HepG2 (cell line): Measurements from ENCODE around the gene PCSK6. TPM values are rescaled to one million over a fixed set of nuclear protein-coding genes. Genes with fewer than 3 reads are reported as not detected.
A peak's percentile ranks its signal among the peaks of the same experiment; 100 is the strongest.

Experiments used
- ATAC-seq: fragments of 200-7000 bp; cut with Tn5 transposase; 3 replicates; pipeline ENCODE4 v1.9.1; 2020; ENCODE audit warnings: mild to moderate bottlenecking, moderate library complexity
- BruUV-seq: library from RNA; stranded (reverse); fragments of 400-500 nt; replicated peaks from 2 replicates; lab custom pipeline; 2021; lab: Mats Ljungman, UMichigan
- CTCF ChIA-PET: fragments of 300-600 bp; formaldehyde crosslinking; extraction: SDS; loops from one replicate; lab custom pipeline; 2021; ENCODE audit warnings: low total read pairs, inconsistent platforms, low intra/inter-chr PET ratio; lab: Yijun Ruan, JAX
- POLR2A ChIA-PET: fragments of 350-600 bp; sonication (Branson Sonifier 250); formaldehyde crosslinking; loops from one replicate; lab custom pipeline; 2020; ENCODE audit warnings: antibody characterized with exemption, inconsistent platforms; lab: Yijun Ruan, JAX
- DNase-seq: peaks from one replicate; pipeline ENCODE4 v3.0.0-alpha.2; 2015; ENCODE audit warnings: low spot score
- FAIRE-seq: peaks from 3 replicates; lab custom pipeline; 2011; peaks lifted over from hg19 to GRCh38; lab: Jason Lieb, UNC
- H2AFZ ChIP-seq: one replicate; pipeline ENCODE4 v1.6.1; 2011; ENCODE audit warnings: low read length, inconsistent platforms
- H3K27ac ChIP-seq: fragments of 300-600 bp; 3 replicates; pipeline ENCODE4 v1.8.0; 2011; ENCODE audit warnings: mixed run types, mild to moderate bottlenecking, mixed read lengths, low read length, inconsistent platforms; ENCODE audit not compliant: insufficient read depth; ENCODE audit errors: extremely low read length
- H3K27me3 ChIP-seq, 2 experiments: fragments of 200-600 bp in 1 of 2; 2 replicates in 1 of 2; 3 replicates in 1 of 2; pipeline versions ENCODE4 v1.6.0 to v1.8.0; 2011; ENCODE audit warnings: low read length in 2 of 2, mild to moderate bottlenecking in 2 of 2, moderate library complexity in 2 of 2, inconsistent platforms in 1 of 2; ENCODE audit not compliant: insufficient read depth in 2 of 2, control insufficient read depth in 1 of 2
- H3K36me3 ChIP-seq, 2 experiments: fragments of 200-600 bp in 1 of 2; replicated peaks in 1 of 2; 2 replicates in 1 of 2; 3 replicates in 1 of 2; pipeline versions ENCODE4 v1.5.1 to v1.8.0; 2011; ENCODE audit warnings: low read length in 2 of 2, inconsistent platforms in 1 of 2; ENCODE audit not compliant: insufficient read depth in 2 of 2, control insufficient read depth in 1 of 2
- H3K4me1 ChIP-seq: 2 replicates; pipeline ENCODE4 v1.5.1; 2012; ENCODE audit warnings: low read length, inconsistent platforms; ENCODE audit not compliant: insufficient read depth
- H3K4me2 ChIP-seq: 2 replicates; pipeline ENCODE4 v1.6.0; 2011; ENCODE audit warnings: low read depth, low read length, inconsistent platforms
- H3K4me3 ChIP-seq, 3 experiments: fragments of 200-600 bp in 1 of 3; sonication (generic), shearing (Covaris generic) in 1 of 3; replicated peaks in 1 of 3; 2 replicates each; pipeline ENCODE4 v1.5.1; 2011 to 2016; ENCODE audit warnings: low read length in 3 of 3, inconsistent platforms in 2 of 3, low read depth in 2 of 3, mild to moderate bottlenecking in 2 of 3, control low read depth in 1 of 3, mixed read lengths in 1 of 3; ENCODE audit not compliant: insufficient read depth in 1 of 3
- H3K79me2 ChIP-seq: one replicate; pipeline ENCODE4 v1.6.1; 2011; ENCODE audit warnings: low read length, inconsistent platforms; ENCODE audit not compliant: insufficient read depth
- H3K9ac ChIP-seq: 2 replicates; pipeline ENCODE4 v1.6.0; 2011; ENCODE audit warnings: mild to moderate bottlenecking, low read depth, low read length, inconsistent platforms; ENCODE audit not compliant: insufficient read depth
- H3K9me3 ChIP-seq: 2 replicates; pipeline ENCODE4 v1.5.1; 2012; ENCODE audit warnings: mild to moderate bottlenecking, low read length
- H4K20me1 ChIP-seq: 2 replicates; pipeline ENCODE4 v1.6.0; 2011; ENCODE audit warnings: inconsistent platforms, mild to moderate bottlenecking, low read length, moderate library complexity; ENCODE audit not compliant: insufficient read depth
- BRD4 ChIP-seq: sonication (generic); formaldehyde crosslinking; IDR thresholded peaks from 2 replicates; pipeline ENCODE4 v1.4.0; 2020; ENCODE audit warnings: missing genetic modification reagents
- ESRRA ChIP-seq: sonication (generic); formaldehyde crosslinking; IDR thresholded peaks from 2 replicates; pipeline ENCODE4 v1.5.1; 2020; ENCODE audit warnings: mild to moderate bottlenecking, low read depth, missing genetic modification reagents
- GABPB1 ChIP-seq: IDR thresholded peaks from 2 replicates; pipeline ENCODE4 v1.6.1; 2016; ENCODE audit warnings: mild to moderate bottlenecking, missing genetic modification reagents, moderate library complexity, missing compliant biosample characterization
- GLI4 ChIP-seq: sonication (generic); formaldehyde crosslinking; IDR thresholded peaks from 2 replicates; pipeline ENCODE4 v1.5.1; 2020; ENCODE audit warnings: missing genetic modification reagents, mild to moderate bottlenecking, moderate library complexity, borderline replicate concordance
- HOXA3 ChIP-seq: sonication (generic); formaldehyde crosslinking; IDR thresholded peaks from 2 replicates; pipeline ENCODE4 v1.5.0; 2020; ENCODE audit warnings: missing genetic modification reagents
- KDM5B ChIP-seq: sonication (generic); formaldehyde crosslinking; IDR thresholded peaks from 2 replicates; pipeline ENCODE4 v1.4.0; 2020; ENCODE audit warnings: missing genetic modification reagents, mild to moderate bottlenecking, borderline replicate concordance
- NFKB2 ChIP-seq: sonication (generic); formaldehyde crosslinking; IDR thresholded peaks from 2 replicates; pipeline ENCODE4 v1.4.0; 2020; ENCODE audit warnings: missing genetic modification reagents, borderline replicate concordance
- PCBP2 ChIP-seq: fragments of 200-400 bp; formaldehyde crosslinking; optimal IDR thresholded peaks from 2 replicates; pipeline ENCODE3; 2018; ENCODE audit warnings: low read length, low read depth; ENCODE audit not compliant: poor library complexity, severe bottlenecking
- PHF8 ChIP-seq: sonication (generic); formaldehyde crosslinking; IDR thresholded peaks from 2 replicates; pipeline ENCODE4 v1.5.0; 2020; ENCODE audit warnings: missing genetic modification reagents
- ZNF235 ChIP-seq: sonication (generic); formaldehyde crosslinking; IDR thresholded peaks from 2 replicates; pipeline ENCODE4 v1.8.1; 2023; ENCODE audit warnings: mild to moderate bottlenecking, missing genetic modification reagents, borderline replicate concordance
- ZNF432 ChIP-seq: sonication (generic); formaldehyde crosslinking; IDR thresholded peaks from 2 replicates; pipeline ENCODE4 v1.5.0; 2020; ENCODE audit warnings: missing genetic modification reagents, mild to moderate bottlenecking, borderline replicate concordance
- ZNF713 ChIP-seq: sonication (generic); formaldehyde crosslinking; IDR thresholded peaks from 2 replicates; pipeline ENCODE4 v1.4.0; 2020; ENCODE audit warnings: mild to moderate bottlenecking, missing genetic modification reagents
- WGBS: methylation state at CpG from one replicate; pipeline ENCODE4 v1.1.6; 2017; ENCODE audit warnings: low lambda C conversion rate; 5-methylcytosine and 5-hydroxymethylcytosine counted together
- in situ Hi-C: cut with HindIII; loops from 2 replicates; pipeline ENCODE4 v1.10.0; 2017; ENCODE audit warnings: low pct_unique_long_range_greater_than_20kb; ENCODE audit not compliant: extremely low pct_ligation_motif_present
- intact Hi-C: fragments of 100-400 bp; cut with micrococcal nuclease; formaldehyde crosslinking; loops from one replicate; pipeline ENCODE4 v1.10.0; 2022; ENCODE audit not compliant: unreplicated experiment
- polyA plus RNA-seq, 8 experiments: library from polyadenylated mRNA; depleted of rRNA in 3 of 8; stranded (reverse) in 7 of 8; unstranded in 1 of 8; fragments of >200 nt; fragmentation: Illumina TruSeq in 4 of 8; extraction: Trizol in 4 of 8; gene quantifications; 2 replicates each; pipeline versions ENCODE4 v1.2.1 to v1.2.3, GENCODE V29; 2011 to 2016; ENCODE audit warnings: low read depth in 4 of 8, missing spikeins in 1 of 8, mixed read lengths in 1 of 8; ENCODE audit not compliant: insufficient read depth in 1 of 8
- total RNA-seq, 5 experiments: library from RNA; depleted of rRNA; stranded (reverse); fragments of >200 nt; fragmentation: Illumina TruSeq; extraction: Trizol; gene quantifications; 2 replicates each; pipeline ENCODE4 v1.2.3, GENCODE V29; 2016; ENCODE audit warnings: low read depth in 1 of 5
- TF ChIP-seq, protein P1 (sequence below): IDR thresholded peaks from 2 replicates; pipeline ENCODE4 v1.6.1; 2016; ENCODE audit warnings: missing genetic modification reagents, missing compliant biosample characterization
- TF ChIP-seq, protein P2 (sequence below): sonication (generic); formaldehyde crosslinking; IDR thresholded peaks from 2 replicates; pipeline ENCODE4 v1.5.1; 2020; ENCODE audit warnings: mild to moderate bottlenecking, missing genetic modification reagents, moderate library complexity

PCSK6 gene
- total and polyA plus RNA-seq, 2 of the 13 experiments (the other 11 are each of a cell fraction or from before 2014, with no cell fraction given) = 56.5 to 155 TPM

DNA sequence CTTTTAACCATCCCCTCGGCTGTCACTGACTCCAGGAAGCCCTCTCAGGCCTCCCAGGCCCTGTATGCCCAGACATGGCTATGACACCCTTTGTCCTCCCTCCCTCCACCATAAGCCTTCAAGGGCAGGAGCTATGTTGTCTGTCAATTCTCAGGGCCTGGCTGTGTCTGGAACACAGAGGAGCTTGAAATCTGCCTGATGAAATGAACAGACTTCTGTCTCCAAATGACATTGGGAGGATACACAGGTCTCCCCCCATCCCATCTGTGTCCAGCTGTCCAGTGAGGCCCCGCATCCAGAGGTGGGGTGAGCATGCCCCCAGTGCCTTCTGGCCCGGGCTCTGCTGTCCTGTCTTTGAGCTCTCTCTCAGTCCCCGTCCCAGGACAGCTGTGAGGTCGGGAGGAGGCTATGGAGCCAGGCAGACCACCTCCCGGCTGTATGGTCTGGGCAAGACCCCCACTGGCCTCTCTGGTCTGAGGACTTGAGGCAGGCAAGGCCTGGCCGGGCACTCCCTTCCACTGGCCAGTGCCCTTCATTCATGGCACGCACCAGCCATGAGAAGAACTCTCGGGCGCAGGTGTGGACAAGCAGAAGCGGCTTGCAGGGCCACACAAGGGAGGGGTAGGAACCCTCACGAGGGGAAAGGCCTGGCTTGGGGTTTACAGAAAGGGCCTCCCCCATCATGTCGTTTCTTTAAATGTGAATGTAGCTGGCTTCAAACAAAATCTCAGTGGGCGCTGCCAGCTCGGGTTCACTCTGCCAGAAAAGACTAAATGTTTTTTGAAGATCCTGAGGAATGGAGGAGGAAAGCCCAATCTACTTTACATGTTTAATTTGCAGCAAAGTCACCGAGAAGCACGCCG is 38.9 kb downstream of the PCSK6 start:
- intact Hi-C loops = no loop called here
- no peak overlapping the region for H3K4me3 ChIP-seq
- H3K27ac ChIP-seq = peak overlapping the region; percentile 72
- H3K4me1 ChIP-seq = peaks cover 89% of the 10 kb centered on the region
- no peaks in the 10 kb centered on the region for H4K20me1 ChIP-seq
- H2AFZ ChIP-seq = no peak overlapping the region
- H3K9me3 ChIP-seq = no peaks in the 10 kb centered on the region
- FAIRE-seq (no peak), DNase-seq (no peak), ATAC-seq (no peak)
- H3K27me3 ChIP-seq = no peaks in the 10 kb centered on the region
- ChIA-PET CTCF (no interaction called here), POLR2A (interaction anchor here (0.8 to 4.1 kb wide), 2 partner anchors 12 to 38 kb away, joined by 3 to 32 read pairs; no protein-coding TSS in a partner anchor)
- H3K79me2 ChIP-seq = peaks cover 68% of the 10 kb centered on the region
- BruUV-seq = no TSS peak
- in situ Hi-C loops = no loop called here
- H3K9ac ChIP-seq = no peak overlapping the region
- TF ChIP-seq PHF8 (CRISPR knock-in tag) (no peak), ZNF235 (CRISPR knock-in tag) (0 out of 2 replicates have a peak, but pooled peaks have one; percentile 35), HOXA3 (CRISPR knock-in tag) (no peak), GLI4 (CRISPR knock-in tag) (0 out of 2 replicates have a peak, but pooled peaks have one; percentile 28), ESRRA (0 out of 2 replicates have a peak, but pooled peaks have one; percentile 8), ZNF713 (CRISPR knock-in tag) (no peak), GABPB1 (CRISPR knock-in tag) (peak; percentile 3; the same call in 1 of the 2 replicates), PCBP2 (no peak), BRD4 (0 out of 2 replicates have a peak, but pooled peaks have one; percentile 21), KDM5B (CRISPR knock-in tag) (0 out of 2 replicates have a peak, but pooled peaks have one; percentile 15), NFKB2 (CRISPR knock-in tag) (peak; percentile 55; the same call in 1 of the 2 replicates), ZNF432 (0 out of 2 replicates have a peak, but pooled peaks have one; percentile 53)
- TF ChIP-seq, protein P1, sequence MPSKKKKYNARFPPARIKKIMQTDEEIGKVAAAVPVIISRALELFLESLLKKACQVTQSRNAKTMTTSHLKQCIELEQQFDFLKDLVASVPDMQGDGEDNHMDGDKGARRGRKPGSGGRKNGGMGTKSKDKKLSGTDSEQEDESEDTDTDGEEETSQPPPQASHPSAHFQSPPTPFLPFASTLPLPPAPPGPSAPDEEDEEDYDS (CRISPR knock-in tag) = no peak
- TF ChIP-seq, protein P2, sequence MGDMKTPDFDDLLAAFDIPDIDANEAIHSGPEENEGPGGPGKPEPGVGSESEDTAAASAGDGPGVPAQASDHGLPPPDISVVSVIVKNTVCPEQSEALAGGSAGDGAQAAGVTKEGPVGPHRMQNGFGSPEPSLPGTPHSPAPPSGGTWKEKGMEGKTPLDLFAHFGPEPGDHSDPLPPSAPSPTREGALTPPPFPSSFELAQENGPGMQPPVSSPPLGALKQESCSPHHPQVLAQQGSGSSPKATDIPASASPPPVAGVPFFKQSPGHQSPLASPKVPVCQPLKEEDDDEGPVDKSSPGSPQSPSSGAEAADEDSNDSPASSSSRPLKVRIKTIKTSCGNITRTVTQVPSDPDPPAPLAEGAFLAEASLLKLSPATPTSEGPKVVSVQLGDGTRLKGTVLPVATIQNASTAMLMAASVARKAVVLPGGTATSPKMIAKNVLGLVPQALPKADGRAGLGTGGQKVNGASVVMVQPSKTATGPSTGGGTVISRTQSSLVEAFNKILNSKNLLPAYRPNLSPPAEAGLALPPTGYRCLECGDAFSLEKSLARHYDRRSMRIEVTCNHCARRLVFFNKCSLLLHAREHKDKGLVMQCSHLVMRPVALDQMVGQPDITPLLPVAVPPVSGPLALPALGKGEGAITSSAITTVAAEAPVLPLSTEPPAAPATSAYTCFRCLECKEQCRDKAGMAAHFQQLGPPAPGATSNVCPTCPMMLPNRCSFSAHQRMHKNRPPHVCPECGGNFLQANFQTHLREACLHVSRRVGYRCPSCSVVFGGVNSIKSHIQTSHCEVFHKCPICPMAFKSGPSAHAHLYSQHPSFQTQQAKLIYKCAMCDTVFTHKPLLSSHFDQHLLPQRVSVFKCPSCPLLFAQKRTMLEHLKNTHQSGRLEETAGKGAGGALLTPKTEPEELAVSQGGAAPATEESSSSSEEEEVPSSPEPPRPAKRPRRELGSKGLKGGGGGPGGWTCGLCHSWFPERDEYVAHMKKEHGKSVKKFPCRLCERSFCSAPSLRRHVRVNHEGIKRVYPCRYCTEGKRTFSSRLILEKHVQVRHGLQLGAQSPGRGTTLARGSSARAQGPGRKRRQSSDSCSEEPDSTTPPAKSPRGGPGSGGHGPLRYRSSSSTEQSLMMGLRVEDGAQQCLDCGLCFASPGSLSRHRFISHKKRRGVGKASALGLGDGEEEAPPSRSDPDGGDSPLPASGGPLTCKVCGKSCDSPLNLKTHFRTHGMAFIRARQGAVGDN (CRISPR knock-in tag) = peak; percentile 18
- WGBS = 84% methylated on average over 14 of the region's 18 CpGs
- no peak overlapping the region for H3K4me2 ChIP-seq
- H3K36me3 ChIP-seq = peaks cover 4 to 14% of the 10 kb centered on the region in 2 experiments; a peak in 4 of 5 replicates
